Body of pancreas (tissue), 4 donors: ENCODE data around the gene NRARP. TPM values are rescaled to one million over a fixed set of nuclear protein-coding genes. Genes with fewer than 3 reads are reported as not detected.
"Not testable (repeated sequence)": the region's sequence is repeated elsewhere in the genome, so short reads cannot be mapped to it uniquely, and the experiment has no call there.

Source experiments
- ATAC-seq: fragments of 150-250 bp; one replicate; pipeline ENCODE4 v1.9.1; 2016
- DNase-seq, 4 donors: peaks; one replicate each; pipeline ENCODE4 v3.0.0-alpha.2; 2019
- H3K27ac ChIP-seq, 4 donors: fragments of 200-600 bp; sonication (generic); 1 replicate in 3 of 4; 2 replicates in 1 of 4; pipeline versions ENCODE4 v1.5.1 to v1.6.1; 2016 to 2019; ENCODE audit warnings: mild to moderate bottlenecking in 1 of 4, mixed read lengths in 1 of 4, moderate library complexity in 1 of 4
- H3K27me3 ChIP-seq, 2 donors: fragments of 200-600 bp; sonication (generic); one replicate each; pipeline ENCODE4 v1.6.0; 2016; ENCODE audit warnings: mild to moderate bottlenecking in 1 of 2
- H3K36me3 ChIP-seq, 2 donors: fragments of 200-600 bp; sonication (generic); replicated peaks in 1 of 2; 2 replicates each; pipeline ENCODE4 v1.5.1; 2016; ENCODE audit warnings: low read depth in 2 of 2; ENCODE audit not compliant: insufficient read depth in 1 of 2
- H3K4me1 ChIP-seq: fragments of 200-600 bp; sonication (generic); one replicate; pipeline ENCODE4 v1.6.0; 2016
- H3K4me3 ChIP-seq, 2 donors: fragments of 200-600 bp; sonication (generic); 1 replicate in 1 of 2; 2 replicates in 1 of 2; pipeline ENCODE4 v1.5.1; 2016 to 2019
- H3K9me3 ChIP-seq, 3 donors: fragments of 200-600 bp; sonication (generic); 1 replicate in 2 of 3; 2 replicates in 1 of 3; pipeline ENCODE4 v1.5.1; 2016
- POLR2A ChIP-seq, 3 donors: fragments of 450-650 bp; IDR thresholded peaks; one replicate each; pipeline ENCODE4 v1.6.1; 2016; ENCODE audit warnings: antibody characterized with exemption in 3 of 3, mild to moderate bottlenecking in 2 of 3
- WGBS, 2 donors: methylation state at CpG; one replicate each; pipeline ENCODE4 v1.1.5; 2017; 5-methylcytosine and 5-hydroxymethylcytosine counted together
- intact Hi-C: fragments of 100-400 bp; cut with DNase I; formaldehyde crosslinking; loops from one replicate; pipeline ENCODE4 v1.15.1; 2023
- total RNA-seq, 2 donors: library from RNA; depleted of rRNA; stranded (reverse); fragments of >200 nt; gene quantifications; one replicate each; pipeline ENCODE4 v1.1.0, GENCODE V29; 2016
- TF ChIP-seq, protein P1 (sequence below), 7 experiments: fragments of 450-650 bp in 4 of 7; fragments of 200-600 bp in 3 of 7; sonication (generic) in 3 of 7; IDR thresholded peaks; one replicate each; pipeline ENCODE4 v1.5.1; 2016 to 2019; ENCODE audit warnings: antibody characterized with exemption in 7 of 7

Gene NRARP
- total RNA-seq, 2 donors from 2014 or later = 18.4 to 24.4 TPM

DNA sequence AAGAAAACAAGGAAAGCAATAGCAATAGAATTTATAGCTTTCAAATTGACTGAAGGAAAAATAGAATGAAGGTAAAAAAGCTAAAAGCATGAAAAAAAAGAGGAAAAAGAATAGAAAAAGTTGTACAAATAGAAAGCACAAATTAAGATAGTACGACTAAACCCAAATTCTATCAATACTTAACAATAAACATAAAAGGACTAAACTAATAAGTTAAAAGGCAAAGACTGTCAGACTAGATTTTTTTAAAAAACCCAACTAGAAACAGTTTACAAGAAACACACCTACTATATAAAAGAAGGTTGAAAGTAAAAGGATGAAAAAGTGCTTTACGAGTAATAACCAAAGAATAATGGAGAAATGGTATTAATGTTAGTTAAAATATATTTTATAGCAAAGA, 34.7 kb upstream of the NRARP start:
- Histone ChIP-seq H3K36me3 (no peaks in the 10 kb centered on the region), H3K27ac (no peak overlapping the region), H3K4me1 (no peaks in the 10 kb centered on the region), H3K9me3 (no peaks in the 10 kb centered on the region), H3K4me3 (no peak overlapping the region), H3K27me3 (no peaks in the 10 kb centered on the region)
- ATAC-seq (no peak), DNase-seq (no peak)
- TF ChIP-seq POLR2A (IDR thresholded peaks at IDR 0.05) = no peak
- TF ChIP-seq, protein P1, sequence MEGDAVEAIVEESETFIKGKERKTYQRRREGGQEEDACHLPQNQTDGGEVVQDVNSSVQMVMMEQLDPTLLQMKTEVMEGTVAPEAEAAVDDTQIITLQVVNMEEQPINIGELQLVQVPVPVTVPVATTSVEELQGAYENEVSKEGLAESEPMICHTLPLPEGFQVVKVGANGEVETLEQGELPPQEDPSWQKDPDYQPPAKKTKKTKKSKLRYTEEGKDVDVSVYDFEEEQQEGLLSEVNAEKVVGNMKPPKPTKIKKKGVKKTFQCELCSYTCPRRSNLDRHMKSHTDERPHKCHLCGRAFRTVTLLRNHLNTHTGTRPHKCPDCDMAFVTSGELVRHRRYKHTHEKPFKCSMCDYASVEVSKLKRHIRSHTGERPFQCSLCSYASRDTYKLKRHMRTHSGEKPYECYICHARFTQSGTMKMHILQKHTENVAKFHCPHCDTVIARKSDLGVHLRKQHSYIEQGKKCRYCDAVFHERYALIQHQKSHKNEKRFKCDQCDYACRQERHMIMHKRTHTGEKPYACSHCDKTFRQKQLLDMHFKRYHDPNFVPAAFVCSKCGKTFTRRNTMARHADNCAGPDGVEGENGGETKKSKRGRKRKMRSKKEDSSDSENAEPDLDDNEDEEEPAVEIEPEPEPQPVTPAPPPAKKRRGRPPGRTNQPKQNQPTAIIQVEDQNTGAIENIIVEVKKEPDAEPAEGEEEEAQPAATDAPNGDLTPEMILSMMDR (IDR thresholded peaks at IDR 0.05) = no peak
- intact Hi-C loops = no loop called here
- WGBS, 2 donors = 89 to 100% methylated on average over 2 of the region's 2 CpGs

- WGBS, 2 donors = 83 to 85% methylated on average over 20 to 21 of the region's 21 CpGs
- ATAC-seq (no peak), DNase-seq (no peak)
- Histone ChIP-seq H3K27ac (no peak overlapping the region), H3K4me1 (no peaks in the 10 kb centered on the region), H3K9me3 (no peaks in the 10 kb centered on the region), H3K4me3 (no peak overlapping the region), H3K36me3 (no peaks in the 10 kb centered on the region), H3K27me3 (no peaks in the 10 kb centered on the region)
- intact Hi-C loops = no loop called here
- TF ChIP-seq, protein P1 (IDR thresholded peaks at IDR 0.05) = no peak
- no peak for TF ChIP-seq POLR2A (IDR thresholded peaks at IDR 0.05)
Observed at GRCh38 chr9:137333016-137333671, 31.1 kb upstream of the NRARP start.

DNA sequence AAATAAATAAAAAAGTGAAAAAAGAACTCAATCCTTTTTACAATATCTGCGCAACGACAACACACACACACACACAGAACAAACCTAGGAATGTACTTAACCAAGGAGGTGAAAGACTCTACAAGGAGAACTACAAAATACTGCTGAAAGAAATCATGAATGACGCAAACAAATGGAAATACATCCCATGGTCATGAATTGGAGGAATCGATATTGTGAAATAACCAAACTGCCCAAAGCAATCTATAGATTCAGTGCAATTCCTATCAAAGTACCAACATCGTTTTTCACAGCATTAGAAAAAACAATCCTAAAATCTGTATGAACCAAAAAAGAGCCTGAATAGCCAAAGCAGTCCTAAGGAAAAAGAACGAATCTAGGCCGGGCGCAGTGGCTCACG, 29.9 kb upstream of the NRARP start:
- TF ChIP-seq POLR2A (IDR thresholded peaks at IDR 0.05) = no peak
- TF ChIP-seq, protein P1 (IDR thresholded peaks at IDR 0.05) = no peak
- Histone ChIP-seq H3K4me3 (no peak overlapping the region), H3K4me1 (no peaks in the 10 kb centered on the region), H3K27ac (no peak overlapping the region), H3K27me3 (no peaks in the 10 kb centered on the region), H3K9me3 (no peaks in the 10 kb centered on the region), H3K36me3 (no peaks in the 10 kb centered on the region)
- 89 to 91% methylated on average over 9 of the region's 9 CpGs for WGBS, 2 donors
- intact Hi-C loops = no loop called here
- ATAC-seq (no peak), DNase-seq (no peak)

GRCh38 chr9:137330689-137331088, 28.6 kb upstream of the NRARP start:
- no peak overlapping the region for H3K4me3 ChIP-seq
- intact Hi-C loops = no loop called here
- ATAC-seq (no peak), DNase-seq (no peak)
- H3K4me1 ChIP-seq = no peaks in the 10 kb centered on the region
- H3K27ac ChIP-seq = no peak overlapping the region
- TF ChIP-seq POLR2A (IDR thresholded peaks at IDR 0.05) = no peak
- TF ChIP-seq, protein P1 (IDR thresholded peaks at IDR 0.05) = no peak
- H3K36me3 ChIP-seq = no peaks in the 10 kb centered on the region
- WGBS, 2 donors = 70 to 83% methylated on average over 6 of the region's 6 CpGs
- no peaks in the 10 kb centered on the region for H3K27me3 ChIP-seq
- no peaks in the 10 kb centered on the region for H3K9me3 ChIP-seq

DNA sequence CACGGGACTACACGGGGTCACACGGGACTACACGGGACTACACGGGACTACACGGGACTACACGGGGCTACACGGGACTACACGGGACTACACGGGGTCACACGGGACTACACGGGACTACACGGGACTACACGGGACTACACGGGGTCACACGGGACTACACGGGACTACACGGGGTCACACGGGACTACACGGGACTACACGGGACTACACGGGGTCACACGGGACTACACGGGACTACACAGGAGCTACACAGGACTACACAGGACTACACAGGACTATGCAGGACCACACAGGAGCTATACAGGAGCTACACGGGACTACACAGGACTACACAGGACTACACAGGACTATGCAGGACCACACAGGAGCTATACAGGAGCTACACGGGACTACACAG, 27.5 kb upstream of the NRARP start:
- 56% methylated on average over 26 of the region's 26 CpGs; no CpG with 5 or more reads in 1 of the 2 donors for whole genome bisulfite sequencing, 2 donors
- H3K36me3 ChIP-seq, H3K4me3 ChIP-seq, H3K9me3 ChIP-seq, ATAC-seq, H3K4me1 ChIP-seq, DNase-seq, intact Hi-C loops, H3K27me3 ChIP-seq, H3K27ac ChIP-seq: not testable (repeated sequence)

DNA sequence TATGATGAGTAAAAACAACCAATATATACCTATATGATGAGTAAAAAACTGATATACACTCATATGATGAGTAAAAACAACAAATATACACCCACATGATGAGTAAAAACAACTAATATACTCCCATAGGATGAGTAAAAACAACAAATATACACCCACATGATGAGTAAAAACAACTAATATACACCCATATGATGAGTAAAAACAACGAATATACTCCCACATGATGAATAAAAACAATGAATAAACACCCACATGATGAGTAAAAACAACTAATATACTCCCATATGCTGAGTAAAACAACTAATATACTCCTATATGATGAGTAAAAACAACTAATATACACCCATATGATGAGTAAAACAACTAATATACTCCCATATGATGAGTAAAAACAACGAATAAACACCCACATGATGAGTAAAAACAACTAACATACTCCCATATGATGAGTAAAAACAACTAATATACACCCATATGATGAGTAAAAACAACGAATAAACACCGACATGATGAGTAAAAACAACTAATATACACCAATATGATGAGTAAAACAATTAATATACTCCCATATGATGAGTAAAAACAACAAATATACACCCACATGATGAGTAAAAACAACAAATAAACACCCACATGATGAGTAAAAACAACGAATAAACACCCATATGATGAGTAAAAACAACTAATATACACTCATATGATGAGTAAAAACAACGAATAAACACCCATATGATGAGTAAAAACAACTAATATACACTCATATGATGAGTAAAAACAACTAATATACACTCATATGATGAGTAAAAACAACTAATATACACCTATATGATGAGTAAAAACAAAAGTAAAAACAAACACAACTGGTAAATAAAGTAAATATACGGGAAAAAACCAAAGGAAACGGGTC, 25.8 kb upstream of the NRARP start:
- H3K4me3 ChIP-seq, H3K27ac ChIP-seq, intact Hi-C loops, H3K27me3 ChIP-seq, H3K4me1 ChIP-seq, ATAC-seq, DNase-seq, H3K9me3 ChIP-seq, H3K36me3 ChIP-seq: not testable (repeated sequence)
- 68 to 71% methylated on average over 8 of the region's 8 CpGs for WGBS, 2 donors
